WTC11 (cell line): ENCODE measurements around the gene USP8. TPM values are rescaled to one million over a fixed set of nuclear protein-coding genes. Genes with fewer than 3 reads are reported as not detected.

Experiments used
- ATAC-seq: fragments of 200-7000 bp; cut with Tn5 transposase; 2 replicates; pipeline ENCODE4 v1.10.0; 2021; ENCODE audit warnings: mild to moderate bottlenecking, moderate library complexity
- CTCF ChIA-PET: fragments of 300-600 bp; sonication (Branson Sonifier 250); formaldehyde crosslinking; loops from one replicate; lab custom pipeline; 2021; ENCODE audit warnings: antibody characterized with exemption; lab: Charles Lee
- POLR2A ChIA-PET: fragments of 350-600 bp; sonication (Branson Sonifier 250); formaldehyde crosslinking; loops from one replicate; lab custom pipeline; 2021; ENCODE audit warnings: antibody characterized with exemption; lab: Charles Lee
- DNase-seq: peaks from one replicate; pipeline ENCODE4 v3.0.0; 2021; ENCODE audit warnings: low spot score
- H3K27ac Mint-ChIP-seq: 2 replicates; pipeline ENCODE4 v1.8.0; 2021; ENCODE audit warnings: mixed read lengths
- H3K27me3 Mint-ChIP-seq: 2 replicates; pipeline ENCODE4 v1.8.0; 2021; ENCODE audit warnings: low read depth, mild to moderate bottlenecking, moderate library complexity, mixed read lengths
- H3K36me3 Mint-ChIP-seq: 2 replicates; pipeline ENCODE4 v1.8.0; 2021; ENCODE audit warnings: mixed read lengths
- H3K4me1 Mint-ChIP-seq: 2 replicates; pipeline ENCODE4 v1.8.0; 2022; ENCODE audit warnings: mixed read lengths
- H3K4me3 Mint-ChIP-seq: 2 replicates; pipeline ENCODE4 v1.8.0; 2021; ENCODE audit warnings: mild to moderate bottlenecking, moderate library complexity, mixed read lengths
- H3K9me3 Mint-ChIP-seq: 2 replicates; pipeline ENCODE4 v1.8.0; 2021; ENCODE audit warnings: mixed read lengths
- FOXJ3 ChIP-seq: sonication (generic); formaldehyde crosslinking; IDR thresholded peaks from 2 replicates; pipeline ENCODE4 v1.9.0; 2021; ENCODE audit warnings: missing genetic modification reagents, mild to moderate bottlenecking, borderline replicate concordance
- GTF2I ChIP-seq: fragments of 250-450 bp; sonication (Bioruptor Pico); conservative IDR thresholded peaks from 2 replicates; pipeline ENCODE4 v1.4.0; 2021; ENCODE audit warnings: mild to moderate bottlenecking
- HMGA2 ChIP-seq: fragments of 250-450 bp; sonication (Bioruptor Pico); IDR thresholded peaks from 2 replicates; pipeline ENCODE4 v1.4.0; 2021; ENCODE audit warnings: mild to moderate bottlenecking, moderate library complexity
- IRF2 ChIP-seq: sonication (generic); formaldehyde crosslinking; IDR thresholded peaks from 2 replicates; pipeline ENCODE4 v1.8.0; 2022; ENCODE audit warnings: low read depth, missing genetic modification reagents, borderline replicate concordance
- JAZF1 ChIP-seq: fragments of 250-450 bp; sonication (Bioruptor Pico); IDR thresholded peaks from 2 replicates; pipeline ENCODE4 v1.9.0; 2021; ENCODE audit warnings: moderate library complexity, mild to moderate bottlenecking, inconsistent platforms
- MXD4 ChIP-seq: fragments of 250-450 bp; sonication (Bioruptor Pico); IDR thresholded peaks from 2 replicates; pipeline ENCODE4 v1.8.0; 2021; ENCODE audit warnings: mild to moderate bottlenecking, moderate library complexity, borderline replicate concordance
- OVOL2 ChIP-seq: fragments of 250-450 bp; sonication (Bioruptor Pico); IDR thresholded peaks from 2 replicates; pipeline ENCODE4 v1.9.0; 2021; ENCODE audit warnings: mild to moderate bottlenecking, borderline replicate concordance
- RELA ChIP-seq: sonication (generic); formaldehyde crosslinking; IDR thresholded peaks from 2 replicates; pipeline ENCODE4 v1.8.1; 2022; ENCODE audit warnings: missing genetic modification reagents, mild to moderate bottlenecking, borderline replicate concordance
- SOX15 ChIP-seq: fragments of 250-450 bp; sonication (Bioruptor Pico); IDR thresholded peaks from 2 replicates; pipeline ENCODE4 v1.9.0; 2021; ENCODE audit warnings: mild to moderate bottlenecking
- TCF7 ChIP-seq: sonication (generic); formaldehyde crosslinking; IDR thresholded peaks from 2 replicates; pipeline ENCODE4 v1.8.0; 2022; ENCODE audit warnings: mild to moderate bottlenecking, low read depth, missing genetic modification reagents, moderate library complexity
- TEAD1 ChIP-seq: sonication (generic); formaldehyde crosslinking; IDR thresholded peaks from 2 replicates; pipeline ENCODE4 v1.8.0; 2022; ENCODE audit warnings: mild to moderate bottlenecking, missing genetic modification reagents
- ZNF232 ChIP-seq: sonication (generic); formaldehyde crosslinking; IDR thresholded peaks from 2 replicates; pipeline ENCODE4 v1.8.0; 2022; ENCODE audit warnings: mild to moderate bottlenecking, missing genetic modification reagents
- ZNF317 ChIP-seq: sonication (generic); formaldehyde crosslinking; IDR thresholded peaks from 2 replicates; pipeline ENCODE4 v1.8.1; 2023; ENCODE audit warnings: low read depth, mild to moderate bottlenecking, moderate library complexity, missing genetic modification reagents, borderline replicate concordance
- ZNF396 ChIP-seq: fragments of 250-450 bp; sonication (Bioruptor Pico); IDR thresholded peaks from 2 replicates; pipeline ENCODE4 v1.8.0; 2021; ENCODE audit warnings: mild to moderate bottlenecking, moderate library complexity, borderline replicate concordance
- ZNF671 ChIP-seq: fragments of 250-450 bp; sonication (Bioruptor Pico); IDR thresholded peaks from 2 replicates; pipeline ENCODE4 v1.8.0; 2021; ENCODE audit warnings: mild to moderate bottlenecking
- total RNA-seq: library from RNA; stranded (reverse); gene quantifications from 3 replicates; pipeline ENCODE4 v1.2.3, GENCODE V29; 2021
- TF ChIP-seq, protein P1 (sequence below): fragments of 250-450 bp; sonication (Bioruptor Pico); IDR thresholded peaks from 2 replicates; pipeline ENCODE4 v1.9.0; 2021; ENCODE audit warnings: mild to moderate bottlenecking, borderline replicate concordance
- TF ChIP-seq, protein P2 (sequence below): fragments of 250-450 bp; sonication (Bioruptor Pico); IDR thresholded peaks from 2 replicates; pipeline ENCODE4 v1.9.0; 2021; ENCODE audit warnings: mild to moderate bottlenecking
- TF ChIP-seq, protein P3 (sequence below): sonication (generic); formaldehyde crosslinking; IDR thresholded peaks from 2 replicates; pipeline ENCODE4 v1.8.1; 2023; ENCODE audit warnings: mild to moderate bottlenecking, missing genetic modification reagents
- TF ChIP-seq, protein P4 (sequence below): sonication (generic); formaldehyde crosslinking; IDR thresholded peaks from 2 replicates; pipeline ENCODE4 v1.8.1; 2023; ENCODE audit warnings: mild to moderate bottlenecking, missing genetic modification reagents, moderate library complexity
- TF ChIP-seq, protein P5 (sequence below): sonication (generic); formaldehyde crosslinking; IDR thresholded peaks from 2 replicates; pipeline ENCODE4 v1.8.0; 2022; ENCODE audit warnings: mild to moderate bottlenecking, missing genetic modification reagents
- TF ChIP-seq, protein P6 (sequence below): fragments of 250-450 bp; sonication (Bioruptor Pico); IDR thresholded peaks from 2 replicates; pipeline ENCODE4 v1.9.0; 2021; ENCODE audit warnings: moderate library complexity, mild to moderate bottlenecking, inconsistent platforms, borderline replicate concordance

Gene USP8
- total RNA-seq, 1 experiment from 2014 or later = 63.7 TPM

DNA sequence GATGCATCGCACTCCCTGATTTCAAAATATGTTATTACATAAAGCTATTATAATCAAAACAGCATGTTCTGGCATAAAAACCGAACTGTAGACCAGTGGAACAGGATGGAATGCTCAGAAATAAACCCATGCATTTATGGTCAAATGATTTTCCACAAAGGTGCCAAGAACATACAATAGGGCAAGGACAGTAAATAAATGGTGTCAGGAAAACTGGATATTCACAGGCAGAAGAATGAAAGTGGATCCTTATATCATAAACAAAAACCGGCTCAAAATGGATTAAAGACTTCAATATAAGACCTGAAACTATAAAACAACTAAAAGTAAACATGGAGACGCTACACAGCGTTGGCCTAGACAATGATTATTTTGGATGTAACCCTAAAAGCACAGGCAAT lies 99.6 kb downstream of the USP8 start:
- POLR2A ChIA-PET = no interaction called here
- ATAC-seq = no peak
- no peaks in the 10 kb centered on the region for H3K27me3 Mint-ChIP-seq
- no peak overlapping the region for H3K4me3 Mint-ChIP-seq
- H3K4me1 Mint-ChIP-seq = no peaks in the 10 kb centered on the region
- no peak overlapping the region for H3K27ac Mint-ChIP-seq
- peaks cover 5% of the 10 kb centered on the region for H3K9me3 Mint-ChIP-seq
- no peak for DNase-seq
- no peak for TF ChIP-seq TEAD1 (CRISPR knock-in tag)
- no peak for TF ChIP-seq TCF7 (CRISPR knock-in tag)
- TF ChIP-seq, protein P1, sequence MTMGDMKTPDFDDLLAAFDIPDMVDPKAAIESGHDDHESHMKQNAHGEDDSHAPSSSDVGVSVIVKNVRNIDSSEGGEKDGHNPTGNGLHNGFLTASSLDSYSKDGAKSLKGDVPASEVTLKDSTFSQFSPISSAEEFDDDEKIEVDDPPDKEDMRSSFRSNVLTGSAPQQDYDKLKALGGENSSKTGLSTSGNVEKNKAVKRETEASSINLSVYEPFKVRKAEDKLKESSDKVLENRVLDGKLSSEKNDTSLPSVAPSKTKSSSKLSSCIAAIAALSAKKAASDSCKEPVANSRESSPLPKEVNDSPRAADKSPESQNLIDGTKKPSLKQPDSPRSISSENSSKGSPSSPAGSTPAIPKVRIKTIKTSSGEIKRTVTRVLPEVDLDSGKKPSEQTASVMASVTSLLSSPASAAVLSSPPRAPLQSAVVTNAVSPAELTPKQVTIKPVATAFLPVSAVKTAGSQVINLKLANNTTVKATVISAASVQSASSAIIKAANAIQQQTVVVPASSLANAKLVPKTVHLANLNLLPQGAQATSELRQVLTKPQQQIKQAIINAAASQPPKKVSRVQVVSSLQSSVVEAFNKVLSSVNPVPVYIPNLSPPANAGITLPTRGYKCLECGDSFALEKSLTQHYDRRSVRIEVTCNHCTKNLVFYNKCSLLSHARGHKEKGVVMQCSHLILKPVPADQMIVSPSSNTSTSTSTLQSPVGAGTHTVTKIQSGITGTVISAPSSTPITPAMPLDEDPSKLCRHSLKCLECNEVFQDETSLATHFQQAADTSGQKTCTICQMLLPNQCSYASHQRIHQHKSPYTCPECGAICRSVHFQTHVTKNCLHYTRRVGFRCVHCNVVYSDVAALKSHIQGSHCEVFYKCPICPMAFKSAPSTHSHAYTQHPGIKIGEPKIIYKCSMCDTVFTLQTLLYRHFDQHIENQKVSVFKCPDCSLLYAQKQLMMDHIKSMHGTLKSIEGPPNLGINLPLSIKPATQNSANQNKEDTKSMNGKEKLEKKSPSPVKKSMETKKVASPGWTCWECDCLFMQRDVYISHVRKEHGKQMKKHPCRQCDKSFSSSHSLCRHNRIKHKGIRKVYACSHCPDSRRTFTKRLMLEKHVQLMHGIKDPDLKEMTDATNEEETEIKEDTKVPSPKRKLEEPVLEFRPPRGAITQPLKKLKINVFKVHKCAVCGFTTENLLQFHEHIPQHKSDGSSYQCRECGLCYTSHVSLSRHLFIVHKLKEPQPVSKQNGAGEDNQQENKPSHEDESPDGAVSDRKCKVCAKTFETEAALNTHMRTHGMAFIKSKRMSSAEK = no peak
- TF ChIP-seq, protein P2, sequence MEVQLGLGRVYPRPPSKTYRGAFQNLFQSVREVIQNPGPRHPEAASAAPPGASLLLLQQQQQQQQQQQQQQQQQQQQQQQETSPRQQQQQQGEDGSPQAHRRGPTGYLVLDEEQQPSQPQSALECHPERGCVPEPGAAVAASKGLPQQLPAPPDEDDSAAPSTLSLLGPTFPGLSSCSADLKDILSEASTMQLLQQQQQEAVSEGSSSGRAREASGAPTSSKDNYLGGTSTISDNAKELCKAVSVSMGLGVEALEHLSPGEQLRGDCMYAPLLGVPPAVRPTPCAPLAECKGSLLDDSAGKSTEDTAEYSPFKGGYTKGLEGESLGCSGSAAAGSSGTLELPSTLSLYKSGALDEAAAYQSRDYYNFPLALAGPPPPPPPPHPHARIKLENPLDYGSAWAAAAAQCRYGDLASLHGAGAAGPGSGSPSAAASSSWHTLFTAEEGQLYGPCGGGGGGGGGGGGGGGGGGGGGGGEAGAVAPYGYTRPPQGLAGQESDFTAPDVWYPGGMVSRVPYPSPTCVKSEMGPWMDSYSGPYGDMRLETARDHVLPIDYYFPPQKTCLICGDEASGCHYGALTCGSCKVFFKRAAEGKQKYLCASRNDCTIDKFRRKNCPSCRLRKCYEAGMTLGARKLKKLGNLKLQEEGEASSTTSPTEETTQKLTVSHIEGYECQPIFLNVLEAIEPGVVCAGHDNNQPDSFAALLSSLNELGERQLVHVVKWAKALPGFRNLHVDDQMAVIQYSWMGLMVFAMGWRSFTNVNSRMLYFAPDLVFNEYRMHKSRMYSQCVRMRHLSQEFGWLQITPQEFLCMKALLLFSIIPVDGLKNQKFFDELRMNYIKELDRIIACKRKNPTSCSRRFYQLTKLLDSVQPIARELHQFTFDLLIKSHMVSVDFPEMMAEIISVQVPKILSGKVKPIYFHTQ (CRISPR knock-in tag) = no peak
- TF ChIP-seq HMGA2 (CRISPR knock-in tag) = no peak
- TF ChIP-seq, protein P3, sequence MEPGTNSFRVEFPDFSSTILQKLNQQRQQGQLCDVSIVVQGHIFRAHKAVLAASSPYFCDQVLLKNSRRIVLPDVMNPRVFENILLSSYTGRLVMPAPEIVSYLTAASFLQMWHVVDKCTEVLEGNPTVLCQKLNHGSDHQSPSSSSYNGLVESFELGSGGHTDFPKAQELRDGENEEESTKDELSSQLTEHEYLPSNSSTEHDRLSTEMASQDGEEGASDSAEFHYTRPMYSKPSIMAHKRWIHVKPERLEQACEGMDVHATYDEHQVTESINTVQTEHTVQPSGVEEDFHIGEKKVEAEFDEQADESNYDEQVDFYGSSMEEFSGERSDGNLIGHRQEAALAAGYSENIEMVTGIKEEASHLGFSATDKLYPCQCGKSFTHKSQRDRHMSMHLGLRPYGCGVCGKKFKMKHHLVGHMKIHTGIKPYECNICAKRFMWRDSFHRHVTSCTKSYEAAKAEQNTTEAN (CRISPR knock-in tag) = no peak
- no peak for TF ChIP-seq ZNF396 (CRISPR knock-in tag)
- no peak for TF ChIP-seq ZNF317 (CRISPR knock-in tag)
- no peak for TF ChIP-seq ZNF671 (CRISPR knock-in tag)
- no peak for TF ChIP-seq JAZF1
- CTCF ChIA-PET = no interaction called here
- H3K36me3 Mint-ChIP-seq = no peaks in the 10 kb centered on the region

DNA sequence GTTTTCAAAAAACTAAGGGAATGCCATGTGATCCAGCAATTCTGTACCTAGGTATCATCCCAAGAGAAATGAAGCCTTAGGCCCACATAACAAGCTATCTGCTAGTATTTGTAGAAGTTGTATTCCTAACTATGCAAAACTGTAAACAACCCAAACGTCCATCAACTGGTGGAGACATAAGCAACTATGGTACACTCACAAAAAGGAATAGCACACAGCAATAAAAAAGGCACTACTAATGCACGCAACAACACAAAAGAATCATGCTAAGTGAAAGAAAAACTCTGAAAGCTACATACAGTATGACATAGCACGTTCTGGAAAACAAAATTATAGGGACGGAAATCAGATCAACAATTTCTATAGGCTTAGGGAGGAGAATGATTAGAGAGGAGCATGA lies 107.0 kb downstream of the USP8 start:
- Mint-ChIP-seq H3K4me1 (no peaks in the 10 kb centered on the region), H3K9me3 (peaks cover 5% of the 10 kb centered on the region), H3K36me3 (no peaks in the 10 kb centered on the region), H3K27ac (no peak overlapping the region), H3K4me3 (no peak overlapping the region), H3K27me3 (no peaks in the 10 kb centered on the region)
- DNase-seq (no peak), ATAC-seq (no peak)
- ChIA-PET POLR2A (no interaction called here), CTCF (no interaction called here)
- TF ChIP-seq IRF2 (no peak), RELA (CRISPR knock-in tag) (no peak), MXD4 (CRISPR knock-in tag) (no peak), OVOL2 (CRISPR knock-in tag) (no peak), ZNF232 (CRISPR knock-in tag) (no peak), SOX15 (no peak), GTF2I (no peak), FOXJ3 (CRISPR knock-in tag) (no peak)
- TF ChIP-seq, protein P4, sequence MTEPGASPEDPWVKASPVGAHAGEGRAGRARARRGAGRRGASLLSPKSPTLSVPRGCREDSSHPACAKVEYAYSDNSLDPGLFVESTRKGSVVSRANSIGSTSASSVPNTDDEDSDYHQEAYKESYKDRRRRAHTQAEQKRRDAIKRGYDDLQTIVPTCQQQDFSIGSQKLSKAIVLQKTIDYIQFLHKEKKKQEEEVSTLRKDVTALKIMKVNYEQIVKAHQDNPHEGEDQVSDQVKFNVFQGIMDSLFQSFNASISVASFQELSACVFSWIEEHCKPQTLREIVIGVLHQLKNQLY (CRISPR knock-in tag) = no peak
- TF ChIP-seq, protein P2 (CRISPR knock-in tag) = no peak
- TF ChIP-seq, protein P5, sequence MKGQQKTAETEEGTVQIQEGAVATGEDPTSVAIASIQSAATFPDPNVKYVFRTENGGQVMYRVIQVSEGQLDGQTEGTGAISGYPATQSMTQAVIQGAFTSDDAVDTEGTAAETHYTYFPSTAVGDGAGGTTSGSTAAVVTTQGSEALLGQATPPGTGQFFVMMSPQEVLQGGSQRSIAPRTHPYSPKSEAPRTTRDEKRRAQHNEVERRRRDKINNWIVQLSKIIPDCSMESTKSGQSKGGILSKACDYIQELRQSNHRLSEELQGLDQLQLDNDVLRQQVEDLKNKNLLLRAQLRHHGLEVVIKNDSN = no peak
- TF ChIP-seq, protein P6, sequence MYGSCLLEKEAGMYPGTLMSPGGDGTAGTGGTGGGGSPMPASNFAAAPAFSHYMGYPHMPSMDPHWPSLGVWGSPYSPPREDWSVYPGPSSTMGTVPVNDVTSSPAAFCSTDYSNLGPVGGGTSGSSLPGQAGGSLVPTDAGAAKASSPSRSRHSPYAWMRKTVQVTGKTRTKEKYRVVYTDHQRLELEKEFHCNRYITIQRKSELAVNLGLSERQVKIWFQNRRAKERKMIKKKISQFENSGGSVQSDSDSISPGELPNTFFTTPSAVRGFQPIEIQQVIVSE (CRISPR knock-in tag) = no peak
